ENCODE data around the gene TMPRSS2. TPM values are rescaled to one million over a fixed set of nuclear protein-coding genes. Genes with fewer than 3 reads are reported as not detected.
"Not testable (repeated sequence)": the region's sequence is repeated elsewhere in the genome, so short reads cannot be mapped to it uniquely, and the experiment has no call there.

TMPRSS2 gene
- total and polyA plus RNA-seq, 5 experiments from 2014 or later: not detected

GRCh38 chr21:41425954-41426675 is 81.8 kb downstream of the TMPRSS2 start, which contains the start of gene MX1:
MX1 (plus strand) TSS chr21:41426239; CDS start chr21:41432071, 5,832 bp downstream.
- ATAC-seq (peak; percentile 97 to 98), DNase-seq (peak; percentile 74 to 92 (median 85))
- peaks cover 14 to 86% (median 40%) of the 10 kb centered on the region in 4 donors for H3K4me1 Mint-ChIP-seq
- no peaks in the 10 kb centered on the region for H3K27me3 Mint-ChIP-seq
- POLR2A ChIA-PET: interaction anchor here (0.7 to 6.7 kb wide), 6 partner anchors 15 to 143 kb away, joined by 3 to 61 read pairs (median 6); partner anchors contain the start of gene MX2
- H3K4me3 Mint-ChIP-seq: peak within 1 kb of the TSS; percentile 93 to 98 (median 96)
- peak within 1 kb of the TSS; percentile 91 to 99 (median 96) for H3K27ac Mint-ChIP-seq
- peaks cover 4 to 26% (median 14%) of the 10 kb centered on the region in 3 donors for H3K36me3 Mint-ChIP-seq
- H3K9me3 Mint-ChIP-seq: no peaks in the 10 kb centered on the region

- Mint-ChIP-seq H3K27me3 (no peaks in the 10 kb centered on the region), H3K4me1 (peaks cover 16 to 86% (median 45%) of the 10 kb centered on the region in 4 donors), H3K27ac (peak overlapping the region; percentile 91 to 99 (median 96)), H3K4me3 (peak overlapping the region; percentile 93 to 98 (median 96)), H3K36me3 (peaks cover 4 to 22% (median 9%) of the 10 kb centered on the region in 3 donors), H3K9me3 (no peaks in the 10 kb centered on the region)
- ATAC-seq (no peak), DNase-seq (no peak)
- POLR2A ChIA-PET: interaction anchor here (1.0 to 6.7 kb wide), 5 partner anchors 14 to 142 kb away, joined by 3 to 61 read pairs (median 8); partner anchors contain the start of gene MX2
These were observed 82.4 kb downstream of the TMPRSS2 start for GRCh38 chr21:41425588-41425953.

- Mint-ChIP-seq H3K4me3 (peak overlapping the region in 2 of 10 donors; percentile 16 to 64), H3K27ac (peak overlapping the region in 5 of 10 donors; percentile 40 to 96 (median 83)), H3K4me1 (peaks cover 14 to 81% (median 45%) of the 10 kb centered on the region in 4 donors)
- not testable (repeated sequence) for DNase-seq, H3K27me3 Mint-ChIP-seq, ATAC-seq, H3K9me3 Mint-ChIP-seq, H3K36me3 Mint-ChIP-seq
- POLR2A ChIA-PET: interaction anchor here (0.6 to 6.7 kb wide), 2 partner anchors 54 to 61 kb away, joined by 3 to 61 read pairs; partner anchors contain the start of gene MX2
These were observed 84.7 kb downstream of the TMPRSS2 start for GRCh38 chr21:41423305-41423636.

- Mint-ChIP-seq H3K27me3 (no peaks in the 10 kb centered on the region), H3K27ac (peak overlapping the region in 6 of 10 donors; percentile 39 to 96 (median 68)), H3K4me1 (peaks cover 15 to 76% (median 42%) of the 10 kb centered on the region in 4 donors), H3K4me3 (peak overlapping the region in 2 of 10 donors; percentile 1 to 7), H3K36me3 (no peaks in the 10 kb centered on the region), H3K9me3 (peaks cover 0 to 3% (median 0%) of the 10 kb centered on the region in 9 donors)
- POLR2A ChIA-PET: interaction anchor here (0.6 to 6.7 kb wide), 2 partner anchors 54 to 61 kb away, joined by 3 to 61 read pairs; partner anchors contain the start of gene MX2
- DNase-seq (no peak), ATAC-seq (no peak)
These were observed 85.2 kb downstream of the TMPRSS2 start for GRCh38 chr21:41422546-41423304.

- ATAC-seq, DNase-seq, H3K9me3 Mint-ChIP-seq, POLR2A ChIA-PET, H3K27me3 Mint-ChIP-seq, H3K36me3 Mint-ChIP-seq: not testable (repeated sequence)
- H3K27ac Mint-ChIP-seq: peak overlapping the region; percentile 67 to 97 (median 90)
- peaks cover 14 to 66% (median 28%) of the 10 kb centered on the region in 4 donors for H3K4me1 Mint-ChIP-seq
- peak overlapping the region; percentile 77 to 91 (median 89) for H3K4me3 Mint-ChIP-seq
These were observed 87.0 kb downstream of the TMPRSS2 start for GRCh38 chr21:41420998-41421397.

GRCh38 chr21:41419921-41420862 is 87.8 kb downstream of the TMPRSS2 start:
- H3K27ac Mint-ChIP-seq: peak overlapping the region; percentile 79 to 97 (median 91)
- POLR2A ChIA-PET: interaction anchor here (1.6 kb wide), 1 partner anchor 50 kb away, joined by 4 read pairs; no protein-coding TSS in a partner anchor
- peaks cover 0 to 12% (median 0%) of the 10 kb centered on the region in 9 donors for H3K9me3 Mint-ChIP-seq

GRCh38 chr21:41418956-41419680 is 88.8 kb downstream of the TMPRSS2 start:
- POLR2A ChIA-PET: interaction anchor here (1.1 to 1.6 kb wide), 2 partner anchors 20 to 49 kb away, joined by 3 to 4 read pairs; no protein-coding TSS in a partner anchor
- Mint-ChIP-seq H3K27ac (peak overlapping the region in 9 of 10 donors; percentile 37 to 96 (median 88)), H3K4me1 (peaks cover 11 to 49% (median 20%) of the 10 kb centered on the region in 4 donors), H3K4me3 (peak overlapping the region; percentile 63 to 91 (median 89)), H3K27me3 (peaks cover 0 to 1% (median 0%) of the 10 kb centered on the region in 5 donors), H3K9me3 (peaks cover 0 to 22% (median 5%) of the 10 kb centered on the region in 9 donors), H3K36me3 (peaks cover 0 to 3% (median 0%) of the 10 kb centered on the region in 3 donors)
- ATAC-seq (no peak), DNase-seq (no peak)

More at GRCh38 chr21:41419921-41420862, 87.8 kb downstream of the TMPRSS2 start:
- H3K4me3 Mint-ChIP-seq: peak overlapping the region; percentile 77 to 91 (median 89)
- H3K4me1 Mint-ChIP-seq: peaks cover 11 to 60% (median 23%) of the 10 kb centered on the region in 4 donors
- H3K36me3 Mint-ChIP-seq: no peaks in the 10 kb centered on the region
- no peaks in the 10 kb centered on the region for H3K27me3 Mint-ChIP-seq
- ATAC-seq: peak; percentile 79 to 82
- peak in 9 of 10 donors; percentile 24 to 69 (median 40) for DNase-seq

GRCh38 chr21:41418393-41418792 is 89.6 kb downstream of the TMPRSS2 start:
- Mint-ChIP-seq H3K9me3 (peaks cover 0 to 30% (median 10%) of the 10 kb centered on the region in 9 donors), H3K27ac (peak overlapping the region in 9 of 10 donors; percentile 20 to 96 (median 78)), H3K4me3 (peak overlapping the region in 3 of 10 donors; percentile 32 to 50 (median 34)), H3K4me1 (peaks cover 10 to 42% (median 16%) of the 10 kb centered on the region in 4 donors), H3K27me3 (peaks cover 0 to 2% (median 0%) of the 10 kb centered on the region in 5 donors), H3K36me3 (peaks cover 0 to 8% (median 0%) of the 10 kb centered on the region in 3 donors)
- DNase-seq (no peak), ATAC-seq (no peak)
- POLR2A ChIA-PET: interaction anchor here (1.1 to 1.6 kb wide), 3 partner anchors 21 to 50 kb away, joined by 3 to 7 read pairs (median 4); no protein-coding TSS in a partner anchor

GRCh38 chr21:41417505-41417904 is 90.5 kb downstream of the TMPRSS2 start:
- Mint-ChIP-seq H3K4me1 (peaks cover 9 to 33% (median 15%) of the 10 kb centered on the region in 4 donors), H3K9me3 (peaks cover 5 to 39% (median 15%) of the 10 kb centered on the region in 9 donors), H3K4me3 (peak overlapping the region in 1 of 10 donors; percentile 38), H3K27ac (peak overlapping the region in 2 of 10 donors; percentile 70 to 96), H3K36me3 (peaks cover 0 to 17% (median 0%) of the 10 kb centered on the region in 3 donors)
- not testable (repeated sequence) for H3K27me3 Mint-ChIP-seq, ATAC-seq, DNase-seq
- POLR2A ChIA-PET: interaction anchor here (1.0 to 1.1 kb wide), 2 partner anchors 47 to 49 kb away, joined by 3 to 7 read pairs; no protein-coding TSS in a partner anchor
